Activated T-helper 1 cell treated with anti-CD3 and anti-CD28 coated beads, Interleukin-2, amount 50 U/mL, for 16 hours (primary cell): ENCODE measurements around the gene RGS12.
"Not testable (repeated sequence)": the region's sequence is repeated elsewhere in the genome, so short reads cannot be mapped to it uniquely, and the experiment has no call there.

Experiments used
- DNase-seq, 2 donors: peaks; one replicate each; pipeline ENCODE4 v3.0.0-alpha.2; 2020; ENCODE audit warnings: low read depth in 1 of 2, low spot score in 1 of 2

Gene RGS12

GRCh38 chr4:3297066-3297859 lies 4.4 kb downstream of the RGS12 start:
- no peak for DNase-seq

- DNase-seq = no peak
These were observed 6.5 kb downstream of the RGS12 start for GRCh38 chr4:3299122-3299975.

GRCh38 chr4:3299976-3300671 lies 7.3 kb downstream of the RGS12 start:
- DNase-seq = no peak

- not testable (repeated sequence) for DNase-seq
These were observed 8.1 kb downstream of the RGS12 start for GRCh38 chr4:3300882-3301281.

GRCh38 chr4:3301450-3302172 lies 8.8 kb downstream of the RGS12 start:
- DNase-seq = no peak

- peak; percentile 53 to 58 for DNase-seq
These were observed 9.5 kb downstream of the RGS12 start for GRCh38 chr4:3302173-3302785.

- DNase-seq = no peak
These were observed 10.2 kb downstream of the RGS12 start for GRCh38 chr4:3302786-3303564.

GRCh38 chr4:3303565-3303824 lies 10.7 kb downstream of the RGS12 start:
- no peak for DNase-seq

GRCh38 chr4:3303923-3304710 lies 11.3 kb downstream of the RGS12 start:
- DNase-seq = no peak

GRCh38 chr4:3304831-3305609 lies 12.2 kb downstream of the RGS12 start:
- DNase-seq = no peak

GRCh38 chr4:3305610-3306371 lies 13.0 kb downstream of the RGS12 start:
- DNase-seq = no peak

GRCh38 chr4:3306450-3306849 lies 13.6 kb downstream of the RGS12 start:
- no peak for DNase-seq

- DNase-seq = no peak
These were observed 14.2 kb downstream of the RGS12 start for GRCh38 chr4:3307060-3307459.

- no peak for DNase-seq
These were observed 14.7 kb downstream of the RGS12 start for GRCh38 chr4:3307486-3307885.

- DNase-seq = no peak
These were observed 15.2 kb downstream of the RGS12 start for GRCh38 chr4:3307891-3308575.

GRCh38 chr4:3308691-3309090 lies 15.9 kb downstream of the RGS12 start:
- no peak for DNase-seq
